22Rv1 (cell line): ENCODE results near the gene KSR2.

Source experiments
- H3K27ac ChIP-seq: fragments of 450-650 bp; 2 replicates; pipeline ENCODE4 v1.5.1; 2017
- ZFX ChIP-seq: fragments of 450-650 bp; IDR thresholded peaks from 2 replicates; pipeline ENCODE4 v1.6.1; 2017; ENCODE audit warnings: antibody characterized with exemption, borderline replicate concordance
- TF ChIP-seq, protein P1 (sequence below): fragments of 450-650 bp; IDR thresholded peaks from 2 replicates; pipeline ENCODE4 v1.5.1; 2017; ENCODE audit warnings: mild to moderate bottlenecking

The KSR2 gene

GRCh38 chr12:117702741-117703140, 266.0 kb downstream of the KSR2 start:
- no peak overlapping the region for H3K27ac ChIP-seq
- no peak for TF ChIP-seq ZFX
- TF ChIP-seq, protein P1, sequence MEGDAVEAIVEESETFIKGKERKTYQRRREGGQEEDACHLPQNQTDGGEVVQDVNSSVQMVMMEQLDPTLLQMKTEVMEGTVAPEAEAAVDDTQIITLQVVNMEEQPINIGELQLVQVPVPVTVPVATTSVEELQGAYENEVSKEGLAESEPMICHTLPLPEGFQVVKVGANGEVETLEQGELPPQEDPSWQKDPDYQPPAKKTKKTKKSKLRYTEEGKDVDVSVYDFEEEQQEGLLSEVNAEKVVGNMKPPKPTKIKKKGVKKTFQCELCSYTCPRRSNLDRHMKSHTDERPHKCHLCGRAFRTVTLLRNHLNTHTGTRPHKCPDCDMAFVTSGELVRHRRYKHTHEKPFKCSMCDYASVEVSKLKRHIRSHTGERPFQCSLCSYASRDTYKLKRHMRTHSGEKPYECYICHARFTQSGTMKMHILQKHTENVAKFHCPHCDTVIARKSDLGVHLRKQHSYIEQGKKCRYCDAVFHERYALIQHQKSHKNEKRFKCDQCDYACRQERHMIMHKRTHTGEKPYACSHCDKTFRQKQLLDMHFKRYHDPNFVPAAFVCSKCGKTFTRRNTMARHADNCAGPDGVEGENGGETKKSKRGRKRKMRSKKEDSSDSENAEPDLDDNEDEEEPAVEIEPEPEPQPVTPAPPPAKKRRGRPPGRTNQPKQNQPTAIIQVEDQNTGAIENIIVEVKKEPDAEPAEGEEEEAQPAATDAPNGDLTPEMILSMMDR = no peak

DNA sequence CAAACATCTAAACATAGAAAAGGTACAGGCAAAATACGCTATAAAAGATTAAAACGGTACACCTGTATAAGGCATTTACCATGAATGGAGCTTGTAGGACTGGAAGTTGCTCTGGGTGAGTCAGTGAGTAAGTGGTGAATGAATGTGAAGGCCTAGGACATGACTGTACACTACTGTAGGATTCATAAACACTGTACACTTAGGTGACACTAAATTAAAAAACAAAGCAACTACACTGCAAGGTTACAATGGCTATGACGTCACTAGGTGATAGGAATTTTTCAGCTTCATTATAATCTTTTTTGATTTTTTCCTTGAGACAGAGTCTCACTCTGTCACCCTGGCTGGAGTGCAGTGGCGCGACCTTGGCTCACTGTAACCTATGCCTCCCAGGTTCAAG, 269.2 kb downstream of the KSR2 start:
- H3K27ac ChIP-seq = no peak overlapping the region

DNA sequence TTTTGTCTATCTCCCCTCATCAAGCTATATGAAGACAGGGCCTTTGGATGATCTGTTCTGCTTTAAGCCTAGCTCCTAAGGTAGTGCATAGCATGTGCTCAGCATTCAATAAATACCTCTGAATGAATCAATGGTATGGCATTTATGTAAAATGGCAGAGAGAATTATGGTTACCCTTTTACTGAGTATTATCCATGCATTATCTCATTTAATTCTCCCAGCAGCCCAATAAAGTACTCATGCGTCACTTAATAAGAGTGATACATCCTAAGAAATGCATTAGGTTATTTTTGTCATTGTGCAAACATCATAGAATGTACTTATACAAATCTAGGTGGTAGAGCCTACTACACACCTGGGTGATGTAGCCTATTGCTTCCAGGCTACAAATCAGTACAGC, 269.7 kb downstream of the KSR2 start:
- no peak overlapping the region for H3K27ac ChIP-seq
- TF ChIP-seq, protein P1 = no peak
- no peak for TF ChIP-seq ZFX

More for the DNA sequence above, 269.2 kb downstream of the KSR2 start:
- no peak for TF ChIP-seq ZFX
- TF ChIP-seq, protein P1 = no peak

DNA sequence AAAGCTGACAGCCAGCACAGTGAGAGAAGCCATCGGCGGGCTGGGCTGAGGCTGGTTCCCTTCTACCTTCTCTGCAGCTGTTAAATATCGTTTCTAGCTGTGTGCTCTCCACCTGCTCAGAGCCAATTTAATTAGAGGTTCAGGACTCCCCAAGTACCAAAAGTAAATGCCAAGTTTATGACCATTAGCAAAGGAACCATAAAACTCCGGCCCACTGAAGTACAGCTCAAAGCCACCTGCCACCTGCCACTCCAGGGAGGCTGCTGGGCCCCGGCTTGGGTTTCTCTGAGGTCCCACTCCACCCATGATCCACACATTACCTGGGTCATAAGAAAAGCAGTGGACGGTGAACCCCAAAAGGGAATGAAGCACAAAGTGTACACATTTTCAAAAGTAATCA, 272.8 kb downstream of the KSR2 start:
- H3K27ac ChIP-seq = no peak overlapping the region
- TF ChIP-seq, protein P1 = no peak
- no peak for TF ChIP-seq ZFX

DNA sequence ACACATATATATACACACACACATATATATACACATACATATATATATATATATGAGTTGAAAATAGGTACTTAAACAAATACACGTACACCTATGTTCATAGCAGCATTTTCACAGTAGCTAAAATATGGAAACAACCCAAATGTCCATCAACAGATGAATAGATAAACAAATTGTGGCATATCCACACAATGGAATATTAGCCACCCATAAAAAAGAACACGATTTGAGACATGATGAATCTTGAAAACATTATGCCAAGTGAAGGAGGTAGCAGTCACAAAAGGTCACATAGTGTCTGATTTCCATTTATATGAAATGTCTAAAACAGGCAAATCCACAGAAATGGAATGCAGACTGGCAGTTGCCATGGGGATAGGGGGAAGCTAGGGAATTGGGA, 276.3 kb downstream of the KSR2 start:
- TF ChIP-seq ZFX = no peak
- H3K27ac ChIP-seq = no peak overlapping the region

GRCh38 chr12:117689857-117690256, 278.9 kb downstream of the KSR2 start:
- TF ChIP-seq, protein P1 = no peak
- no peak for TF ChIP-seq ZFX
- H3K27ac ChIP-seq = no peak overlapping the region

DNA sequence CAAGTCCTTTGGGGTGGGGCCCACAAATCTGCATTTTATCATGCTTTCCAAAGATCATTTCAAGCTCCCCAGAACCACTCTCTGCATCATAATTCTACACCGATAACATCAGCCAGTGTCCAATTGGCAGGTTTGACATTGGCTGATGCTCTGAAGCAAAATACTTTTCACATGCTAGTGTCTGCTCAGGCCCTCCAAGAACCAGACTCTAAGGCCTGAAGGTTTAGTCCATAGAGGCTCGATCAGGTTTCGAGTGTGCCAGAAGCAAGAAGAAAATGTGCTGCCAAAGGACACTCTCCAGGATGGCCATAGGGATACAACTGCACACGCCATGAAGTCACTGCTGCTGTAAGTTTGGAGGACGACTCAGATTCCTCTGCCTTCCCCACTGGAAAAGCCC, 280.3 kb downstream of the KSR2 start:
- no peak for TF ChIP-seq ZFX
- TF ChIP-seq, protein P1 = no peak
- no peak overlapping the region for H3K27ac ChIP-seq

DNA sequence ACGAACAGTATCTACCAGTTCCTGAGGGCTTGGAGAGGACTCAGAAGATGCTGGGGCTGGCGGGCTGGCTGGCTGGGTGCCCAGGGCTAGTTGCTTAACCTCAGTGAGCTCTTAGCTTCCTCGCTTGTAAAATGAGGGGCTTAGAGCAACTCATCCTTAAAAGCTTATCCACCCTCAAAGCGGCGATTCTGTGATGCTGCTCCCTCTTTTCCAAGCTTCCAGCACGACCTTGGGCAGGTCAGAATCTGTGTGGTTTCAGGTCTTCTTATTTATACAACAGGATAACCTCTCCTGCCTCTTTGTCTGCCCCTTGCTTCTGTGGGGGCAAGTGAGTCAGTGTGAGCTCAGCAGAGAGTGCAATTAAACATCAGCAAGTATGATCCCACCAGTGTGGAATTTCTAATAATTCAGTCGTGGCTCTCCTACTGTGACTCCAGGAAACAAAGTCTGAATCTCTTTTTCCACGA, 281.8 kb downstream of the KSR2 start:
- TF ChIP-seq, protein P1 = no peak
- no peak for TF ChIP-seq ZFX
- H3K27ac ChIP-seq = no peak overlapping the region
